Activated naive CD4-positive, alpha-beta T cell treated with anti-CD3 and anti-CD28 coated beads, Interleukin-2, amount 50 U/mL, for 24 hours (primary cell): ENCODE results near the gene PLIN3.
"Not testable (repeated sequence)": the region's sequence is repeated elsewhere in the genome, so short reads cannot be mapped to it uniquely, and the experiment has no call there.

ENCODE experiments used
- H3K27ac Mint-ChIP-seq: one replicate; pipeline ENCODE4 v1.8.0; 2021; ENCODE audit warnings: mild to moderate bottlenecking, mixed read lengths
- H3K27me3 Mint-ChIP-seq: one replicate; pipeline ENCODE4 v1.8.0; 2021; ENCODE audit warnings: mixed read lengths
- H3K36me3 Mint-ChIP-seq: one replicate; pipeline ENCODE4 v1.8.0; 2021; ENCODE audit warnings: mixed read lengths
- H3K4me1 Mint-ChIP-seq: one replicate; pipeline ENCODE4 v1.8.0; 2021; ENCODE audit warnings: mixed read lengths
- H3K4me3 Mint-ChIP-seq: one replicate; pipeline ENCODE4 v1.8.0; 2021; ENCODE audit warnings: mild to moderate bottlenecking, mixed read lengths
- H3K9me3 Mint-ChIP-seq: one replicate; pipeline ENCODE4 v1.8.0; 2021; ENCODE audit warnings: mixed read lengths

Gene PLIN3

DNA sequence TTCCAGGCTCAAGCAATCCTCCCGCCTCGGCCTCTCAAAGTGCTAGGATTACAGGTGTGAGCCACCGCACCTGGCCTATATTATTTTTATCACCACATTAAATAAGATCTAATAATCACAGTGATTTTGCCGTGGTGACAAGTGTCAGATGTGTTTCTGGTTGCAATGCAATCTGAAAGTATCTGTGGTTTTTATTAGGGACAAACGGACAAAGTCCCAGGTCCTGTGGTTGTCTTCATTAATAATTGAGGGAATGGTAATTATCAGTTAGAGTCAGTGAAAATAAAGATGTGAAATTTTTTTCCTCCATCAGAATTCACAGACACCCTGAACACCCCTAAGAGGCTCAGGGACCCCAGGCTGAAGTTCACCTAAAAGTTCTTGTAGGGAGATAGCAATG lies 34.7 kb downstream of the PLIN3 start:
- H3K4me1 Mint-ChIP-seq = peaks cover 26% of the 10 kb centered on the region
- peak overlapping the region; percentile 62 for H3K4me3 Mint-ChIP-seq
- peak overlapping the region; percentile 30 for H3K27ac Mint-ChIP-seq
- H3K9me3 Mint-ChIP-seq = no peaks in the 10 kb centered on the region
- H3K36me3 Mint-ChIP-seq = peaks cover 2% of the 10 kb centered on the region
- H3K27me3 Mint-ChIP-seq = no peaks in the 10 kb centered on the region

DNA sequence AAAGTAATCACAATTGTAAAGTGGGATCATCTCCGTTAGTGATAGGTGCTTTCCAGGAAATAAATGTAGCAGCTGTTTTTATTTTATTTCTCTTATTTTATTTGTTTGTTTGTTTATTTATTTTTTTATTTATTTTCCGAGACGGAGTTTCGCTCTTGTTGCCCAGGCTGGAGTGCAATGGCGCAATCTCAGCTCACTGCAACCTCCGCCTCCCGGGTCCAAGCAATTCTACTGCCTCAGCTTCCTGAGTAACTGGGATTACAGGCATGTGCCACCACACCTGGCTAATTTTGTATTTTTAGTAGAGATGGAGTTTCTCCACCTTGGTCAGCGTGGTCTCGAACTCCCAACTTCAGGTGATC lies 35.5 kb downstream of the PLIN3 start:
- Mint-ChIP-seq H3K4me3 (peak overlapping the region; percentile 87), H3K27ac (peak overlapping the region; percentile 68), H3K4me1 (peaks cover 28% of the 10 kb centered on the region)
- H3K36me3 Mint-ChIP-seq, H3K27me3 Mint-ChIP-seq, H3K9me3 Mint-ChIP-seq: not testable (repeated sequence)

DNA sequence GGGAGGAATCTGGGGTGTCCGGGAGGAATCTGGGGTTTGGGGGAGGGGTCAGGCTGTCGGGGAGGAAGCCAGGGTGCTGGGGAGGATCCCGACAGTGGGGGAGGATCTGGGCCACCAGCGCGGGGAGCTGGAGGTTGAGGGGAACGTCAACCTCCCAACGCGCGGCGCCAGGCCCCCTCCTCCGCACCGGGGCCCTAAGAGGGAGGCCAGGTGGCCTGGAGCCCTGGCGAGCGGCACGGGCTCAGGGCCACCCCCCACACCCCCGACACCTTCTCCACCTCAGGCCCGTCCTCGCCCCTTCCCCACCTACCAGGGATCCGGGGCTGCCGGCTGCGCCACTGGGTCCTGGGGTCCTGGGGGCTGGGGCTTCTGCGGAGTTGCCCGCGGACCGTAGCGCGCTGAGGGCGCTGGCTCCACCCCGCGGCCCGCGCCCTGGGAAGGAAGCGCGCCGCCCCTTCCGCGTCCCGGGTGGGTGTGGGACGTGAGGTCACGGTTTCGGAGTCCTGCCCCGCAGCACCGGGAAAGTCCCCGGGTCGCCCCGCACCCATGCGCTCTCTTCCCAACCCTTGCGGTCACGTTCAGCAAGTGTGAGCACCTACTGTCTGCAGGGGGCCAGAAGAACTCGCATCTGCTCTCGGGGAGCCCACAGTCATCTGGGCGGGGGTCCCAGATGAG lies 36.0 kb downstream of the PLIN3 start, which contains the start of gene TICAM1:
TSS of gene TICAM1 (minus strand) at position 409 of the 675 bp plus-strand sequence. CDS start 13,335 bp downstream, outside the sequence.
- peaks cover 28% of the 10 kb centered on the region for H3K4me1 Mint-ChIP-seq

DNA sequence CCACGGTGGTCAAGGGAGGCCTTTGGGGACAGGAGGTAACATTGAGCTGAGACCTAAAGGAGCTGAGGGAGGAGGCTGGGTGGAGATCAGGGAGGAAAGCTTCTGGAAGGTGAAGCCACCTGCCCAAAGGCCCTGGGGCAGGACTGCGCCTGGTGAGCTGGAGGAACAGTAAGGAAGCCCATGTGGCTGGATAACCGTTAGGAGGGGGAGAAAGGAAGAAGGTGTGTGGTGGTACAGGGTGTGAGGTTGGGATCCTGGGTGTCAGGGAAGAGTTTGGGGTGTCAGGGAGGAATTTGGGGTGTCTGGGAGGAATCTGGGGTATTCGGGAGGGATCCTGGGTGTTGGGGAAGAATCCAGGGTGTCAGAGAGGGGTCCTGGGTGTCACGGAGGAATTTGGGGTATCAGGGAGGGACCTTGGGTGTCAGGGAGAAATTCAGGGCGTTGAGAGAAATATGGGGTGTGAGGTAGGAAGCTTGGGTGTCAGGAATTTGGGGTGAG lies 36.6 kb downstream of the PLIN3 start:
- Mint-ChIP-seq H3K4me3 (peak overlapping the region; percentile 87), H3K27ac (peak overlapping the region; percentile 93), H3K27me3 (no peaks in the 10 kb centered on the region), H3K36me3 (peaks cover 2% of the 10 kb centered on the region), H3K9me3 (no peaks in the 10 kb centered on the region), H3K4me1 (peaks cover 28% of the 10 kb centered on the region)

More for the DNA sequence above, 36.0 kb downstream of the PLIN3 start, which contains the start of gene TICAM1:
- Mint-ChIP-seq H3K9me3 (no peaks in the 10 kb centered on the region), H3K27me3 (no peaks in the 10 kb centered on the region), H3K36me3 (peaks cover 2% of the 10 kb centered on the region), H3K27ac (peak within 1 kb of the TSS; percentile 93), H3K4me3 (peak within 1 kb of the TSS; percentile 87)

DNA sequence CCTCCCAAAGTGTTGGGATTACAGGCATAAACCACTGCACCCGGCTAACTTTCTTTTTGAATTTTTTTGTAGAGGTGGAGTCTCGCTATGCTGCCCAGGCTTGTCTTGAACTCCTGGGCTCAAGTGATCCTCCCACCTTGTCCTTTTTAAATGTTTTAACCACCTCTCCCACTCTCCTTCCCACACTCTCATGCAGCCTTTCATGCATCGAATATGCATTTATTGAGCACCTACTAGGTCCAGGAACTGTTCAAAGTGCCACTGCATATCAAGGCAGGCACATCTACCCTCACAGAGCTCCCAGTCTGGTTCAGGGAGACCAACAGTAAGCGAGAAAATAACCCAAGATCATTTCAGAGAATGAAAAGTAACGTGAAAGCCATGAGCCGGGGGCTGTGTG lies 37.1 kb downstream of the PLIN3 start:
- H3K27ac Mint-ChIP-seq = peak overlapping the region; percentile 93
- peaks cover 2% of the 10 kb centered on the region for H3K36me3 Mint-ChIP-seq

DNA sequence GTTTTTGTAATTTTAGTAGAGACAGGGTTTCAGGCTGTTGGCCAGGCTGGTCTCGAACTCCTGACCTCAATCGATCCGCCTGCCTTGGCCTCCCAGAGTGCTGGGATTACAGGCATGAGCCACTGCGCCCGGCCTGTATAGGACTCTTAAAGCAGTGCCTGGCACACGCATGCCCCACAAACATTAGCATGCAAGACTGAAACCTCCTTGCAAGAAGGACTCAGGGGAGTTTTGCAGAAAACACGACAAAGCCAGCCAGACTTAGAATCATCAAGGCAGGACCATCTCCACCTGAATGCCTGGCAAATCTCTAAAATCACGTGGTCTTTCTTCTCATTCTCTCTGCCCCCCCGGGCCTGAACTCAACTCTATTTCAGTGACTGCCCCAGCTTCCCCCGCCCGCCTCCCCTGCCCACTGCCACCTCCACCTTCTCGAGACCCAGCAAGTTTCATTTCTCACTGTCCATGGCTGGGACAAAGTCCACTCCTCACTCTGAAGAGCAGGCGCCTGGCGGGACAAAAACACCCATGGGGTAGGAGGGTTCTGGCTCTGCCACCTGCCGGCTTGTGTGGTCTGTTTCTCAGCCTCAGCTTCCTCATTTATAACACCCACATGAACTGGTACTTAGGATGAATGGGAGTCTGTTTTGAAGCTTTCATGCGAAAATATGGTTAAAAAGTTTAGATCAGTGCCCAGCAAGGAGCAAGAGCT lies 38.3 kb downstream of the PLIN3 start:
- Mint-ChIP-seq H3K4me3 (peak overlapping the region; percentile 77), H3K27ac (peak overlapping the region; percentile 82), H3K9me3 (no peaks in the 10 kb centered on the region), H3K27me3 (no peaks in the 10 kb centered on the region), H3K36me3 (peaks cover 2% of the 10 kb centered on the region), H3K4me1 (peaks cover 28% of the 10 kb centered on the region)

More for the DNA sequence above, 37.1 kb downstream of the PLIN3 start:
- no peaks in the 10 kb centered on the region for H3K27me3 Mint-ChIP-seq
- H3K4me3 Mint-ChIP-seq = peak overlapping the region; percentile 87
- peaks cover 28% of the 10 kb centered on the region for H3K4me1 Mint-ChIP-seq
- H3K9me3 Mint-ChIP-seq = no peaks in the 10 kb centered on the region

DNA sequence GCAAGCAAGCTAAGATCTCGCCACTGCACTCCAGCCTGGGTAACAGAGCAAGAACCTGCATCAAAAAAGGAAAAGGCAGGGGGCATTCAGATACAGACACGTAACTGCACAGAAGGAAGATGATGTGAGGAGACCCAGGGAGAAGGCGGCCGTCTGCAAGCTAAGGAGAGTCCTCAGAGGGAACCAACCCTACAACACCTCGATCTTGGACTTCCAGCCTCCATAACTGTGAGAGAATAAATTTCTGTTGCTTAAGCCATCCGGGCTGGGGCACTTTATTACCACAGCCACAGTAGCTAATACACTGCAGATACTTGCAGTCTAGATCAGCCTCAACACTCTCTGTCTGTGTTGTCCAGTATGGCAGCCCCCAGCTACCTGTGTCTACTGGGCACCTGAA lies 43.9 kb downstream of the PLIN3 start:
- peaks cover 6% of the 10 kb centered on the region for H3K4me1 Mint-ChIP-seq
- peak overlapping the region; percentile 51 for H3K27ac Mint-ChIP-seq
- H3K36me3 Mint-ChIP-seq = peaks cover 1% of the 10 kb centered on the region

DNA sequence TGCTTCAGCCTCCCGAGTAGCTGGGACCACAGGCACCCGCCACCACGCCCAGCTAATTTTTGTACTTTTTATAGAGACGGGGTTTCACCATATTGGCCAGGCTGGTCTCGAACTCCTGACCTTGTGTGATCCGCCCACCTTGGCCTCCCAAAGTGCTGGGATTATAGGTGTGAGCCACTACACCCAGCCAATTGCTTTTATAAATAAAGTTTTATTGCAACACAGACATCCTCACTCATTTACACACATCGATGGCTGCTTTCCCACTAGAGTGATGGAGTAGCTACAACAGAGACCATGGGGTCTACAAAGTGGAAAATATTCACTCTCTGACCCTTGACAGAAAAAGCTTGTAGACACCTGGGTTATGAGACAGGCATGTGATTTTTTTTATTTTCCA lies 45.1 kb downstream of the PLIN3 start:
- not testable (repeated sequence) for H3K27me3 Mint-ChIP-seq, H3K36me3 Mint-ChIP-seq, H3K9me3 Mint-ChIP-seq, H3K4me3 Mint-ChIP-seq, H3K4me1 Mint-ChIP-seq, H3K27ac Mint-ChIP-seq

More for the DNA sequence above, 43.9 kb downstream of the PLIN3 start:
- Mint-ChIP-seq H3K9me3 (no peaks in the 10 kb centered on the region), H3K4me3 (no peak overlapping the region), H3K27me3 (no peaks in the 10 kb centered on the region)

DNA sequence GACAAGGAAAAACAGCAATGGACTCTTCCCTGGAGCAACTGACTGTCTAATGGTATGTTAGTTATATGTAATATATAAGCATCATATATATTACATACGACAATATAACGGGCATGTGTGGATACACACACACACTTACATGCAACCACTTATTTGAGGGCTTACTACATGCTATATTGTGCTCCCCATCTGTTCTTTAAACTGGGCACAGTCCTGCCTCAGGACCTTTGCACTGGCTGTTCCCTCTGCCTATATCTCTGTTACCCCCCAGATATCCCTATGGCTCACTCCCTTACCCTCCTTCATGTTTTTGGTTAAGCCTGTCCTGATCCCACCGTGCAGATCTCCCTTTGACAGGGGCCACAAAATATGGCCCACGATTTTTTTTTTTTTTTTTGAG lies 46.2 kb downstream of the PLIN3 start:
- peaks cover 1% of the 10 kb centered on the region for H3K36me3 Mint-ChIP-seq
- no peak overlapping the region for H3K4me3 Mint-ChIP-seq
- H3K9me3 Mint-ChIP-seq = no peaks in the 10 kb centered on the region
- H3K4me1 Mint-ChIP-seq = no peaks in the 10 kb centered on the region
- no peaks in the 10 kb centered on the region for H3K27me3 Mint-ChIP-seq
- peak overlapping the region; percentile 11 for H3K27ac Mint-ChIP-seq

DNA sequence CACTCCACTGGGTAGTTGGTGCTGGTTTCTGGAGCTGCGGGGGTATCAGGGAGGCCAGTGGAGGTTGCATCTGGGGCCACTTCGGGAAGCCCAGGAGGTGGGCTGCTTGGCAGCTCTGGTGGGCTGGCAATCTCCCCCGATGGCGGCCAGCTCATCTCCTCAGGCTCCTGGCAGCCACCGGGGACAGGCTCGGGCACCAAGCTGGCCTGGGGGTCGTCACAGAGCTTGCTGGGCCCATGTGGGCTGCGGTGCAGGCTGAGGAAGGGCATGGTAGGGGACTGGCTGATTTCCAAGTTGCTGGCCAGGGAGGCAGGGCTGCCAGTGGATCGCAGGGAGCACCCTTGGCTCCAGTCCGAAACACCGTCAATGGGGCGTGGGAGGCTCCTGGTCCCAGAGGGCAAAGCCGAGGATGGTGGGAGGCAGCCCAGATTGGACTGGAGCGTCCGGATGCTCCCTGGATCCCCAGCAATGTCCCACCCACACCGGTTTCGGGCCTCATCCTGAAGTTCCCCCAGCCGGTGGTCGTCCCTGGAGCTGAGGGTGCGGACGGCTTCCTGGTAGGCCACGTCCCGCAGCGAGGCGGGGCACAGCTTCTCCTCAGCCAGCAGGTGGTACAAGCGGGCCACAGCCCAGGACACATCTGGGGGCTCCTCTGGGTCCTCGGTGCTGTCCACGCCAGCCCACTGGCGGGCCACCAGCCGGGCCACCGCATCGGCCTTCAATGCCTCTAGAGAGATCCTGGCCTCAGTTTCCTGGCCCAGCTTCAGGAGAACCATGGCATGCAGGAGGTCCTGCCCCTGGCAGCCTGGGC lies 49.8 kb downstream of the PLIN3 start:
- Mint-ChIP-seq H3K27ac (no peak overlapping the region), H3K4me3 (no peak overlapping the region), H3K36me3 (peaks cover 1% of the 10 kb centered on the region), H3K9me3 (no peaks in the 10 kb centered on the region), H3K27me3 (no peaks in the 10 kb centered on the region), H3K4me1 (peaks cover 14% of the 10 kb centered on the region)

DNA sequence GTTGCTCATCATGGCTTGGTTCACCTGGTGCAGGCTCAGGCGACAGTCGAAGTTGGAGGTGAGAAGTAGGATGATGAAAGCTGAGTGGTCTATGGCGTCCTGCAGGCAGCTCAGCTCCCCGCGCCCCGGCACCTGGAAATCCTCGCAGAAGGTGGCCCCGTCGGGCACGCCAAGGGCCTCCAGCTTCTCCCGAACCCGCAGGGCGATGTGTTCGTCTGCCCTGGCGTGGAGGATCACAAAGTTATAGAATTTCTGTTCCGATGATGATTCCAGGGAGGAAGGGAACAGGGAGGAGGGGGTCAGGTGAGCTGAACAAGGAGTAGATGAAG lies 50.6 kb downstream of the PLIN3 start:
- peaks cover 15% of the 10 kb centered on the region for H3K4me1 Mint-ChIP-seq
- no peaks in the 10 kb centered on the region for H3K36me3 Mint-ChIP-seq
- H3K4me3 Mint-ChIP-seq = no peak overlapping the region
- no peaks in the 10 kb centered on the region for H3K9me3 Mint-ChIP-seq
- no peak overlapping the region for H3K27ac Mint-ChIP-seq
- no peaks in the 10 kb centered on the region for H3K27me3 Mint-ChIP-seq

DNA sequence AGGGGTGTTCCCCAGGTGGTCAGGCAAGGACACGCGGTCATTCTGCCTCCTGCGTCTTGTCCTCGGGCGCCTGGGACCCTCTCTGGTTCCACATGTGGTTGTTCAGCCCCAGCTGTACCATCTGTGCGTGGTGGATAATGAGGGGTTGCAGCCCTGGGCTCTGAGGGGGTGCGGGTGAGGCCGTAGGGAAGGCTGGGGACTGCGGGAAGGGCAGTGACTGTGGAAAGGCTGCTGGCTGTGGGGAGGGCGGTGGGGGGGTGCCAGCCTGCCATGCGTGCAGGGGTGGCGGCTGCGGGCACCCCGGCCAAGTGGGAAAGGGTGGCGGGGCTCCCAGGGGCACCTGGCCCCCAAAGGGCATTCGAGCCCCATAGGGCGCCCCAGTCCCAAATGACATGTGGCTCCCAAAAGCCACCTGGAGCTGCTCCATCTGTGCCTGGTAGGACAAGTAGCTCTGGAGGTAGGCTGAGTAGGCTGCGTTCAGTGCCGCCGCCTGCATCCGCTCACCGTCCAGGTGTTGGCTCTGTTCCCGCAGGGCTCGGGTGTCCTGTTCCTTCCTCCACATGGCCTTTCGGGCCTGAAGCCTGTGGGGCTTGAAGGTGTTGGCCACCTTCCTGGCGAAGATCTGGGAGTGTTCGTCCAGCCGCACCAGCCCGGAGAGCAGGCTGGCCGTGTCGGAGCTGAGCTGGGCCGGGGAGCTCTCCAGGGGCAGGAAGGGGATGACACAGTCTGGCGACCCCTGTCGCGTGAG lies 51.1 kb downstream of the PLIN3 start:
- Mint-ChIP-seq H3K4me1 (peaks cover 20% of the 10 kb centered on the region), H3K27me3 (no peaks in the 10 kb centered on the region), H3K9me3 (no peaks in the 10 kb centered on the region), H3K27ac (no peak overlapping the region), H3K36me3 (no peaks in the 10 kb centered on the region), H3K4me3 (no peak overlapping the region)

DNA sequence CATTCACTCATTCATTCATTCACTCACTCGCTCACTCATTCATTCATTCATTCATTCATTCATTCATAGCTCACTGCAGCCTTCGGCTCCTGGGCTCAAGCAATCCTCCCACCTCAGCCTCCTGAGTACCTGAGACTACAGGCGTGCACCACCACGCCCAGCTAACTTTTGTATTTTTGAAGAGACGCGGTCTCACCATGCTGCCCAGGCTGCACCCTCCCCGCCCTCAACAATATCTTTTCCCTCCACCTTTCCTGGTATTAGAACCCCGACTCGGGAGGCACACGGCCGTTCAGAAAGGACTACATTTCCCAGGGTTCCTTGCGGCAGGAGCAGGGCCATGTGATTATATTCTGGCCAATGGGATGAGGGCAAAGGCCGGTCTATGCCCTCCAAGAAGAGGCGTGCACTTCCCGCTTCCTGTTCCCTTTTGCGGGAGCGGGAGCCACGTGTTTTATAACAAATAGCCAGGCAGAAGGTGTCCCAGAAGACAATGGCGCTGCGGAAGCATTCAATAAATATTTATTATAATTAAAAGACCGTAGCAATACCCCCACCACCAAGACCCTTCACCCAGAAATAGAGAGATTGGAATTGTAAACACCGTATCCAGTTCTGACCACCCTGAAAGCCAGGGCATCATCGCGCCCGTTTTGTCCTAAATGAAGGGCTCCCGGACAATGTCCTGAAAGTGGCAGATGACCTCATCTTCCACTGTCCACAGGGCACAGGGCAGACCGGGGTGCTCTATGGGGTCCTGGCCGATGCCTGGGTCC lies 51.9 kb downstream of the PLIN3 start:
- no peaks in the 10 kb centered on the region for H3K27me3 Mint-ChIP-seq
- no peaks in the 10 kb centered on the region for H3K36me3 Mint-ChIP-seq
- H3K27ac Mint-ChIP-seq = peak overlapping the region; percentile 91
- H3K9me3 Mint-ChIP-seq = no peaks in the 10 kb centered on the region
- H3K4me3 Mint-ChIP-seq = peak overlapping the region; percentile 85
- peaks cover 20% of the 10 kb centered on the region for H3K4me1 Mint-ChIP-seq

DNA sequence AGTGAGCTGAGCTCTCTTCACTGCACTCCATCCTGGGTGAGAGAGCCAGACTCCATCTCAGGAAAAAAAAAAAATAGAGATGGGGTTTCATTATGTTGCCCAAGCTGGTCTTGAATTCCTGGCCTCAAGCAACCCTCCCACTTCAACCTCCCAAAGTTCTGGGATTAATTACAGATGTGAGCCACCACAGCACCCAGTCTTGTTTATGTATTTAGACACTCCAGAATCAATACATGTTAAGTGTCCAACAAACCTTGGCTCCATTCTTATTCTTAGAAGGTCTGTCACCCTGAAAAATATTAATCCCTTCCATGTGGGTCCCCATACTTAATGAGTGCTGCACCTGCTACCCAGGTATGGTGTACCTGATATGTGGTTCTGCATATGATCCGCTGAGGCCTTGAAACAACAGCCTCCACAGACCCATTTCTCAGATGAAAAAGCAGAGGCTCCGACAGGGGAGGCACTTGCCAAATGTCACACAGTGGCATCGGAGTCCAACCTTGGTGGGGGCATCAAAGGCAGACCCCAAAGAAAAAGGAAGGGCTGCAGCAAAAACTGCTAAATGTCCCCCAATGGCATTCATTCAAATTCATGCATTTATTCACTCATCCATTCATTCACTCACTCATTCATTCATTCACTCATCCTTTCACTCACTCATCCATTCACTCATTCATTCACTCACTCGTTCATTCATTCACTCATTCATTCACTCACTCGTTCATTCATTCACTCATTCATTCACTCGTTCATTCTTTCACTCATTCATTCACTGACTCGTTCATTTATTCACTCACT lies 52.6 kb downstream of the PLIN3 start:
- H3K4me3 Mint-ChIP-seq = peak overlapping the region; percentile 85
- peaks cover 21% of the 10 kb centered on the region for H3K4me1 Mint-ChIP-seq
- no peaks in the 10 kb centered on the region for H3K9me3 Mint-ChIP-seq
- no peaks in the 10 kb centered on the region for H3K27me3 Mint-ChIP-seq
- H3K27ac Mint-ChIP-seq = peak overlapping the region; percentile 91
- H3K36me3 Mint-ChIP-seq = no peaks in the 10 kb centered on the region
